ENCODE measurements around the gene CYP17A1. TPM values are rescaled to one million over a fixed set of nuclear protein-coding genes. Genes with fewer than 3 reads are reported as not detected.
"Not testable (repeated sequence)": the region's sequence is repeated elsewhere in the genome, so short reads cannot be mapped to it uniquely, and the experiment has no call there.

CYP17A1 gene
- total RNA-seq, 2 experiments from 2014 or later = not detected

DNA sequence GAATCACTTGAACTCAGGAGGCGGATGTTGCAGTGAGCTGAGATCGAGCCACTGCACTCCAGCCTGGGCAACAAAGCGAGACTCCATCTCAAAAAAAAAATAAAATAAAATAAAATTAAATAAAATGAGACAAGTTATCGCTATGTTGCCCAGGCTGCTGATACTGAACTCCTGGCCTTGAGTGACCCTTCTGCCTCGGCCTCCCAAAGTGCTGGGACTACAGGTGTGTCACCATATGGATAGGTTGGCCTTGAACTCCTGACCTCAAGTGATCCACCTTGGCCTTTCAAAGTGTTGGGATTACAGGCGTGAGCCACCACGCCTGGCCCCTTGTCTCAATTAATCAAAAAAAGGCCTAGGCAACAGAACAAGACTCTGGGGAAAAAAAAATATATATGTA, 16.0 kb upstream of the CYP17A1 start:
- POLR2A ChIA-PET; H3K27me3 Mint-ChIP-seq; H3K27ac Mint-ChIP-seq; H3K9me3 Mint-ChIP-seq; CTCF ChIA-PET; H3K36me3 Mint-ChIP-seq (ENCODE audit: low read depth); DNase-seq; H3K4me3 Mint-ChIP-seq: not testable (repeated sequence)
- H3K4me1 Mint-ChIP-seq = peaks cover 21% of the 10 kb centered on the region

DNA sequence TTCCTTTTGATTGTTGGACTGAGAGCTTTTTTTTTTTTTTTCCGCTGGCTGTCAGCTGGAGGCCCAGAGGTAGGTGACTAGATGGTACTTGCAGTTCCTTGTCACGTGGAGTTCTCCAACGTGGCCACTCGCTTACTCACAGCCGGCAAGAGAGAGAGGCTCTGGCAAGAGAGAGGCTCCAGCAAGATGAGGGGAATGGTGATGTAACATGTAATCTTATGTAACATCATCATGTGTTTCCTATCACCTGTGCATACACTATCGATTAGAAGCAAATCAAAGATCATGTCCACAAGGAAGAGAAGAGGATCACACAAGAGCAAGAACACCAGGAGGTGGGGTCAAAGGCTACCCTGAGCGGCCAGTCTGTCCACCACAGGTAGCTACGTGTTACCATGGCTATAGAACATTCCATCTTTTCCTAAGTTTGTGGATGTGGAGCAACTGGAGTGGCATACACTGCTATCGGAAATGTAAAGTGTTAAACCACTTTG, 12.9 kb upstream of the CYP17A1 start:
- Mint-ChIP-seq H3K36me3 (ENCODE audit: low read depth) (no peaks in the 10 kb centered on the region), H3K9me3 (no peaks in the 10 kb centered on the region), H3K27ac (no peak overlapping the region), H3K4me3 (no peak overlapping the region), H3K4me1 (peaks cover 8% of the 10 kb centered on the region), H3K27me3 (no peaks in the 10 kb centered on the region)
- DNase-seq = no peak
- POLR2A ChIA-PET = no interaction called here
- CTCF ChIA-PET = no interaction called here

DNA sequence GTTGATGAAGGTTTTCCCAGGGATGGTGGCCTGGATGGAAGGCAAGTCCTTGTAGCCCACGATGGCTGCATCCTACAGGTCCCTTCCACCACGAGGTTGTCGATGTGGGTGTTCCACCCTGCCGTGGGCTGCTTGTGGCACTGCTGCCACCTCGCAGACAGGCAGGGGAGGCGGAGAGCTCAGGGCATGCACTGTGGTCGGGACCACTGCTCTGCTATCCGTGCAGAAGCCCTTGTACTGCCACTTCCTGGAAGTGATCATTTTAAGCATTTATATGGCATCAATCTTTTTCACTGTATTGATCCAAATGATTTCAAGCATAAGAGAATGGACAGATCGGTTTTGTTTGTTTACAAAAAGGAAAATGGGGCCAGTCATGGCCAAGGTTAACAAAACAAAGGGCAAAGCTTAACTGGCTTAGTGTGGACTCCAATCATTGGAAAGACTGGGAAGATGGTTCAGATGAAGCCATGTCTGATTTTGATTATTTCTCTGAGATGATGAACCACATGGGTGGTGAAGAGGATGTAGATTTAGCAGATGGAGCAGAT, 8.2 kb upstream of the CYP17A1 start:
- Mint-ChIP-seq H3K27me3 (peaks cover 21% of the 10 kb centered on the region), H3K36me3 (ENCODE audit: low read depth) (no peaks in the 10 kb centered on the region), H3K4me1 (no peaks in the 10 kb centered on the region), H3K27ac (no peak overlapping the region), H3K4me3 (no peak overlapping the region), H3K9me3 (no peaks in the 10 kb centered on the region)
- CTCF ChIA-PET = no interaction called here
- POLR2A ChIA-PET = no interaction called here
- DNase-seq = no peak

DNA sequence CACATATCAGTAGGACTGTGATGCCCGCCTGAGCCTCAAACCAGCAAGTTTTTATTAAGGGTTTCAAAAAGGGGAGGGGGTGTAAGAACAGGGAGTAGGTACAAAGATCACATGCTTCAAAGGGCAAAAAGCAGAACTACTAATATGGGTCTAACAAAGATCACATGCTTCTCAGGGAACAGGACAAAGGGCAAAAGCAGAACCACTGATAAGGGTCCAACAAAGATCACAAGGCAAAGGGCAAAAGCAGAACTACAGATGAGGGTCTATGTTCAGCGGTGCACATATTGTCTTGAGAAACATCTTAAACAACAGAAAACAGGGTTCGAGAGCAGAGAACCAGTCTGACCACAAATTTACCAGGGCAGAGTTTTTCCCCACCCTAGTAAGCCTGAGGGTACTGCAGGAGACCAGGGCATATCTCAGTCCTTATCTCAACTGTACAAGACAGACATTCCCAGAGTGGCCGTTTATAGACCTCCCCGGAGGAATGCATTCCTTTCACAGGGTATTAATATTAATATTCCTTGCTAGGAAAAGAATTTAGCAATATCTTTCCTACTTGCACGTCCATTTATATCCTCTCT, 7.1 kb upstream of the CYP17A1 start:
- H3K4me1 Mint-ChIP-seq; CTCF ChIA-PET; H3K36me3 Mint-ChIP-seq (ENCODE audit: low read depth); DNase-seq; H3K27ac Mint-ChIP-seq; H3K9me3 Mint-ChIP-seq; POLR2A ChIA-PET; H3K4me3 Mint-ChIP-seq: not testable (repeated sequence)
- peaks cover 29% of the 10 kb centered on the region for H3K27me3 Mint-ChIP-seq

DNA sequence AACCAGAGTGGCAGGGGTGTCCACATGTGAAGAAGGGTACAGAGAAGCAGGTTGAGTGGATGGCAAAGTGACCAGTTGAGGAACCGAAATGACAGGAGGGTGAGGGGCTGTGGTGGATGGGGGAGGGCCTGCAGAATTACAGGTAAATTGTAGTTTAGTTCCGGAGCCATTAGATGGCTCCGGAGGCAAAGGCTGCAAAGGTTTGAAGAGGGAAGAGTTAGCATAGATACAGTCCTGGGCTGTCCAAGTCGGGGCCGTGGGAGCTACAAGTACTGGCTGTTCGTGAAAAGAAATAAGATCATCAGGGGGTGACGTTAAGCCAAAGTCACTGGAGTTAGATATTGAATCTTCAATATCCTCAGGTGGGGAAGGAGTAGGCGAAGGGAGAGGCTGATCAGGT, 5.9 kb upstream of the CYP17A1 start:
- CTCF ChIA-PET; H3K4me1 Mint-ChIP-seq; H3K4me3 Mint-ChIP-seq; H3K27ac Mint-ChIP-seq; H3K9me3 Mint-ChIP-seq; DNase-seq; H3K36me3 Mint-ChIP-seq (ENCODE audit: low read depth): not testable (repeated sequence)
- POLR2A ChIA-PET = interaction anchor here (1.6 kb wide), 1 partner anchor 12 kb away, joined by 3 read pairs; no protein-coding TSS in a partner anchor
- peaks cover 33% of the 10 kb centered on the region for H3K27me3 Mint-ChIP-seq

DNA sequence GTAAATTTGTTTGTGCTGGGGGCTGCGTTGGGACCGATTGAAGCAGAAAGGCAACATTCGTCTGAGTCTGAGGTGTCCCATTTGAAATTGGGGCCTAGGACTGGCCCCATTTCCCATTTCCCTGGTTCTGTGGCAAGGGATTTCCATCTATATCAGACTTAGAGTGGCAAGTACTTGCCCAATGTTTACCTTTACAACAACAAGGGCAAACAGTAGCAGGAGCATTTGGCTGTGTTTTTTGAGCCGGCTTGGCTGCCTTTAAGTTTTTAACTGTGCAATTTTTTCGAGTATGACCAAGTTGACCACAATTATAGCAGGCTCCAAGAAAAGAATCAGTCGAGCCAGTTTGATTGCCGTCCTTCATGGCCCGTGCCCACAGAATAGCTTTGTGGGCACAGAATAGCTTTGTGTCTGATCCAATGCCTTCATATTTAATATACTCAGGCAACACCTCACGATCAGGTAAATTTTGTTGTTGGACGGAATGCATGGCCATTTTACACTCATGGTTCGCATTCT, 4.7 kb upstream of the CYP17A1 start:
- POLR2A ChIA-PET = interaction anchor here (1.6 kb wide), 1 partner anchor 13 kb away, joined by 3 read pairs; no protein-coding TSS in a partner anchor
- CTCF ChIA-PET = no interaction called here
- Mint-ChIP-seq H3K27ac (no peak overlapping the region), H3K4me1 (no peaks in the 10 kb centered on the region), H3K36me3 (ENCODE audit: low read depth) (peaks cover 4% of the 10 kb centered on the region), H3K27me3 (peaks cover 38% of the 10 kb centered on the region), H3K9me3 (peaks cover 5% of the 10 kb centered on the region), H3K4me3 (no peak overlapping the region)
- DNase-seq = no peak

DNA sequence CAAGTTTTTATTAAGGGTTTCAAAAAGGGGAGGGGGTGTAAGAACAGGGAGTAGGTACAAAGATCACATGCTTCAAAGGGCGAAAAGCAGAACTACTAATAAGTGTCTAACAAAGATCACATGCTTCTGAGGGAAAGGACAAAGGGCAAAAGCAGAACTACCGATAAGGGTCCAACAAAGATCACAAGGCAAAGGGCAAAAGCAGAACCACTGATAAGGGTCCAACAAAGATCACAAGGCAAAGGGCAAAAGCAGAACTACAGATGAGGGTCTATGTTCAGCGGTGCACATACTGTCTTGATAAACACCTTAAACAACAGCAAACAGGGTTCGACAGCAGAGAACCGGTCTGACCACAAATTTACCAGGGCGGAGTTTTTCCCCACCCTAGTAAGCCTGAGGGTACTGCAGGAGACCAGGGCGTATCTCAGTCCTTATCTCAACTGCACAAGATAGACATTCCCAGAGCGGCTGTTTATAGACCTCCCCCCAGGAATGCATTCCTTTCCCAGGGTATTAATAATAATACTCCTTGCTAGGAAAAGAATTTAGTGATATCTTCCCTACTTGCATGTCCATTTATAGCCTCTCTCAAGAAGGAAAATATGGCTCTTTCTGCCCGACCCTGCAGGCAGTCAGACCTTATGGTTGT, 1.2 kb upstream of the CYP17A1 start:
- H3K9me3 Mint-ChIP-seq; H3K4me1 Mint-ChIP-seq; H3K36me3 Mint-ChIP-seq (ENCODE audit: low read depth); H3K27ac Mint-ChIP-seq; POLR2A ChIA-PET; DNase-seq; H3K4me3 Mint-ChIP-seq: not testable (repeated sequence)
- CTCF ChIA-PET = interaction anchor here (4.8 kb wide), 1 partner anchor 64 kb away, joined by 55 read pairs; no protein-coding TSS in a partner anchor
- H3K27me3 Mint-ChIP-seq = peaks cover 33% of the 10 kb centered on the region

DNA sequence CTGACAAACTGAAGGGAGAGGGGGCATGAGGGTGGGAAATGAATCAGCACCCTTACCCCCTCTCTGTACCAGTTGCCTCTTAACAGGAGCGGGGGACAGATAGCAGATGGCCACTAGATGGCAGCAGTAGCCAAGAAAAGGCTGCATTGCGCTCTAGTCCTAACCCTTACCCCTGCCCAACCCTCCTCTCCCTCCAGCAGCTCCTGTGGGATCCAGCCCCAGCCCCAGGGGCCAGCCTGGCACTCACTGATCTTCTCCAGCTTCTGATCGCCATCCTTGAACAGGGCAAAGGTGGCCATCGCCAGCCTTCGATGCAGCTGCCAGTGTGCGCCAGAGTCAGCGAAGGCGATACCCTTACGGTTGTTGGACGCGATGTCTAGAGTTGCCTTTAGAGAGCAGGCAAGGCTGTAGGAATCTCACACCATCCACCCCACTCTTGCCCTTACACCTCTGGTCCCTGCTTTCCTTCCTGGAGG, 2.2 kb downstream of the CYP17A1 start:
- ChIA-PET CTCF (interaction anchor here (0.8 to 4.8 kb wide), 8 partner anchors 23 to 499 kb away, joined by 3 to 55 read pairs (median 6); no protein-coding TSS in a partner anchor), POLR2A (interaction anchor here (0.9 to 1.4 kb wide), 2 partner anchors 67 to 357 kb away, joined by 3 to 4 read pairs; no protein-coding TSS in a partner anchor)
- H3K4me1 Mint-ChIP-seq = peaks cover 2% of the 10 kb centered on the region
- H3K9me3 Mint-ChIP-seq = peaks cover 5% of the 10 kb centered on the region
- no peak overlapping the region for H3K27ac Mint-ChIP-seq
- peaks cover 4% of the 10 kb centered on the region for H3K36me3 Mint-ChIP-seq (ENCODE audit: low read depth)
- peaks cover 16% of the 10 kb centered on the region for H3K27me3 Mint-ChIP-seq
- peak; percentile 77 for DNase-seq
- no peak overlapping the region for H3K4me3 Mint-ChIP-seq

DNA sequence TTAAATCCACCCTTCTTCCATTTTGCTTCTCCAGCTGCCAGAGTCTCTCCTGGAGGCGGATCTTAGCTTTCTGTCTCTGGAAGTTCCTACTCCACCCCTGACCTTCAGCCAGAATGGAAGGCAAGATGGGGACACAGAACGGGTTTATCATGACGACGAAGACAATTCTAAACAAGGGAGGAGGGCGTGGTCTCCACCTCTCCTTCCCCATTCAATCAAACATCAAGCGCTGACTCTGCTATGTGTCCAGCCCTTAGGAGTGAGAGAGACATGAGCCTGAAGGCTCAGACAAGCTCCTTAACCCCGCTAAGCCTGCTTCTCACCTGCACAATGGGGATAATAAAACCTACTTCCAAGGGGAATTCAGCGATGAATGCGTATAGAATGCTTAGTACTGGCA, 3.1 kb downstream of the CYP17A1 start:
- CTCF ChIA-PET = interaction anchor here (0.9 to 4.8 kb wide), 4 partner anchors 40 to 500 kb away, joined by 3 to 55 read pairs (median 4); no protein-coding TSS in a partner anchor
- H3K27me3 Mint-ChIP-seq = peaks cover 8% of the 10 kb centered on the region
- H3K4me3 Mint-ChIP-seq = no peak overlapping the region
- POLR2A ChIA-PET = no interaction called here
- H3K9me3 Mint-ChIP-seq = peaks cover 5% of the 10 kb centered on the region
- no peak for DNase-seq
- no peak overlapping the region for H3K27ac Mint-ChIP-seq
- peaks cover 4% of the 10 kb centered on the region for H3K36me3 Mint-ChIP-seq (ENCODE audit: low read depth)
- peaks cover 3% of the 10 kb centered on the region for H3K4me1 Mint-ChIP-seq

DNA sequence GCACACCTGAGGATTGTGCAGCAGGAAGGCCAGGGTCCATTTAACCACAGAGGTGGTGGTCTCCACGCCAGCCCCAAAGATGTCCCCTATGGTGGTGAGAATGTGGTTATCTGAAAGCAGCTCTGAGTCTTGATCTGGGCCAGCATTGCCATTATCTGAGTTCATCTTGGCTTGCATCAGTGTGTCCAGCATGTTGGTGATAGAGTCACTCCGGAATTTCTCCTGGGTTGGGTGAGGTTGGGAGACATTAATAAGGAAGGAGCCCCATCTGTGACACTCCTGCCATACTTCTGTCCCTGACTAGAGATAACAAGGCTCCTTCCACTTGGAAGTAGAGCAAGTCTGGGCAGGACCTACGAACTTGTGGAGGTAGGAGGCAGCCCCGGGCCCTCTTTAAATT, 4.2 kb downstream of the CYP17A1 start:
- CTCF ChIA-PET = interaction anchor here (0.9 to 1.2 kb wide), 3 partner anchors 41 to 501 kb away, joined by 3 to 4 read pairs (median 4); no protein-coding TSS in a partner anchor
- Mint-ChIP-seq H3K4me3 (no peak overlapping the region), H3K4me1 (peaks cover 3% of the 10 kb centered on the region), H3K36me3 (ENCODE audit: low read depth) (peaks cover under 1% of the 10 kb centered on the region), H3K27me3 (peaks cover 3% of the 10 kb centered on the region), H3K9me3 (peaks cover under 1% of the 10 kb centered on the region), H3K27ac (no peak overlapping the region)
- POLR2A ChIA-PET = no interaction called here
- no peak for DNase-seq

DNA sequence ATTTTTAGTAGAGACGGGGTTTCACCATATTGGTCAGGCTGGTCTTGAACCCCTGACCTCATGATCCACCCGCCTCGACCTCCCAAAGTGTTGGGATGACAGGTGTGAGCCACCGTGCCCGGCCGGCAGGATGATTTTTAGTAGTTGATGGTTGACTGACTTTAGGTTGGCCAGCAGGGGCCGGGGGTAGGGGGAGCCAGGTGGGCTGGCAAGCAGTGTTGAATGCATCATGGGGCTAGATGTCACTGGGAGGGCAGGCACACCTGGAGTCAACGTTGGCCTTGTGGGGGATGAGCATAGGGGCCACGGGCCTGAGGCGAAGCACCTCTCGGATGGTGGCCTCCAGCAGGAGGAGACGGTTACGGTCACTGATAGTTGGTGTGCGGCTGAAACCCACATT, 5.0 kb downstream of the CYP17A1 start:
- Mint-ChIP-seq H3K4me1 (peaks cover 3% of the 10 kb centered on the region), H3K27me3 (no peaks in the 10 kb centered on the region), H3K36me3 (ENCODE audit: low read depth) (no peaks in the 10 kb centered on the region), H3K4me3 (no peak overlapping the region), H3K27ac (no peak overlapping the region), H3K9me3 (no peaks in the 10 kb centered on the region)
- CTCF ChIA-PET = interaction anchor here (0.6 to 1.4 kb wide), 3 partner anchors 9 to 472 kb away, joined by 3 to 5 read pairs (median 4); no protein-coding TSS in a partner anchor
- DNase-seq = no peak
- POLR2A ChIA-PET = no interaction called here

DNA sequence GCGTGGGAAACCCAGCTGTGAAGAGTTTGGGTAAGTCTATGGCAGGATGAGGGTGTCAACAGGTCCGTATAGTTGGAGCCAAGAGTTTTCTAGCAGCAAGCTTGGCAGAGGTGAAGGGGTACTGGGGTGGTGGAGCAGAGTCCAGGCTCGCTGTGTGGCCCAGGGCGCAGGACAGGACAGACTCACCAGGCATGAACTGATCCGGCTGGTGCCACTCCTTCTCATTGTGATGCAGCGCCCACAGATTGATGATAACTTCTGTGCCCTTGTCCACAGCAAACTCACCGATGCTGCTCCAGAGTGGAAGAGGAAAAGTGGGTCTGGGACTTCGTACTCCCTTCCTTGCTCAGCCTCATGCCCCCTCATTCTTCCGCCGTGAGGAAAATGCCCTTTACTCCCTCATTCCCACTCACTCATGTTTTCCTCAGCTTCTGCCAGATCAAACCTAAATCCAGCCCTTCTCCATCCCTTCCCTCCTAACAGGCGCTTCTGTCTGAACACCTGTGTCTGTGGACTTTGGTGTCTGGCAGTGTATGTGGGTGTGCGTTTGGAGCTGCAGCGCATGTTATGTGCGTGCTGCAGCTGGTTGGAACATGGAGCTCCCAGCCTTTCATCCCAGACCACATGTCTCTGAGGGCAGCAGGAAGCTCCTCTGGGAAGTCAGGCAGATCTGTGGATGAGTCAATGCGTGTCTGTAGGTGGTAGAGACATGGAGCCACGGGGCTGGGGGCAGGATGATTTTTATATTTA, 5.7 kb downstream of the CYP17A1 start:
- CTCF ChIA-PET = interaction anchor here (0.6 to 1.4 kb wide), 2 partner anchors 8 to 473 kb away, joined by 3 to 5 read pairs; no protein-coding TSS in a partner anchor
- no peak overlapping the region for H3K4me3 Mint-ChIP-seq
- no peaks in the 10 kb centered on the region for H3K27me3 Mint-ChIP-seq
- no peaks in the 10 kb centered on the region for H3K36me3 Mint-ChIP-seq (ENCODE audit: low read depth)
- POLR2A ChIA-PET = no interaction called here
- peaks cover 3% of the 10 kb centered on the region for H3K4me1 Mint-ChIP-seq
- no peak for DNase-seq
- H3K27ac Mint-ChIP-seq = no peak overlapping the region
- H3K9me3 Mint-ChIP-seq = no peaks in the 10 kb centered on the region

DNA sequence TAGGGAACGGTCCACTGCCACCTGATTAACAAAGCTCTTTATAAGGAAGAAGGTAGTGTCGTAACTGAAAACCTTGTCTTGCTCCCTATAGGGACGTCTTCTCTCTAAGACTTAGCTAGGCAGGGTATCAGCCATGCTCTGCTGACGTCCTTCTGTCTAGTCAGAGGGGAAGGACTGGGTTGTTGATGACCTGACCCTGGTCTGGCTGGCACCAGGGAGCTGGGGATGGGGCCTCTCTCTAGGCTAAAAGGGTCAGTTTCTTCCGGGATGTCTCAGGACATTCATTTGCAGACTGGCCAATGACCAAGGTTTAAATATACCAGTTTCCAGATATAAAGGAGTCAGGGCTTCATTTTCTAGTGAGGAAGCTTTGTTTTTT, 9.6 kb downstream of the CYP17A1 start:
- no peak for DNase-seq
- H3K36me3 Mint-ChIP-seq (ENCODE audit: low read depth) = no peaks in the 10 kb centered on the region
- POLR2A ChIA-PET = no interaction called here
- no peak overlapping the region for H3K27ac Mint-ChIP-seq
- CTCF ChIA-PET = no interaction called here
- H3K4me3 Mint-ChIP-seq = no peak overlapping the region
- peaks cover 2% of the 10 kb centered on the region for H3K27me3 Mint-ChIP-seq
- peaks cover 3% of the 10 kb centered on the region for H3K4me1 Mint-ChIP-seq
- no peaks in the 10 kb centered on the region for H3K9me3 Mint-ChIP-seq
